Endothelial cell of umbilical vein (primary cell): Measurements from ENCODE around the gene GPR155.
"Not testable (repeated sequence)": the region's sequence is repeated elsewhere in the genome, so short reads cannot be mapped to it uniquely, and the experiment has no call there.

Experiments
- EZH2 ChIP-seq: IDR thresholded peaks from 2 replicates; pipeline ENCODE4 v1.6.1; 2012; ENCODE audit warnings: borderline replicate concordance, low read depth, mild to moderate bottlenecking, moderate library complexity, low read length, inconsistent platforms; ENCODE audit not compliant: severe bottlenecking
- POLR2A ChIP-seq: IDR thresholded peaks from 2 replicates; pipeline ENCODE4 v1.6.1; 2012; ENCODE audit warnings: low read depth, mild to moderate bottlenecking, control low read depth, low read length
- POLR2AphosphoS5 ChIP-seq: IDR thresholded peaks from 2 replicates; pipeline ENCODE4 v1.6.1; 2012; ENCODE audit warnings: low read depth, mild to moderate bottlenecking, control low read depth, low read length, moderate library complexity; ENCODE audit not compliant: insufficient read depth

- TF ChIP-seq EZH2, POLR2A, POLR2AphosphoS5: not testable (repeated sequence)
These were observed 76.8 kb downstream of the GPR155 start for GRCh38 chr2:174410039-174410438.
